Peyer's patch (tissue), 4 donors: ENCODE results near the gene TSTD2.

Experiments used
- POLR2A ChIP-seq, 2 donors: fragments of 450-650 bp; IDR thresholded peaks; one replicate each; pipeline ENCODE4 v1.5.1; 2017; ENCODE audit warnings: antibody characterized with exemption in 2 of 2, mild to moderate bottlenecking in 2 of 2, moderate library complexity in 2 of 2
- TF ChIP-seq, protein P1 (sequence below), 6 experiments: fragments of 450-650 bp in 4 of 6; fragments of 200-600 bp in 2 of 6; sonication (generic) in 1 of 6; IDR thresholded peaks; one replicate each; pipeline ENCODE4 v1.5.1; 2017 to 2019; ENCODE audit warnings: antibody characterized with exemption in 6 of 6, mild to moderate bottlenecking in 3 of 6, moderate library complexity in 1 of 6

- TF ChIP-seq, protein P1, sequence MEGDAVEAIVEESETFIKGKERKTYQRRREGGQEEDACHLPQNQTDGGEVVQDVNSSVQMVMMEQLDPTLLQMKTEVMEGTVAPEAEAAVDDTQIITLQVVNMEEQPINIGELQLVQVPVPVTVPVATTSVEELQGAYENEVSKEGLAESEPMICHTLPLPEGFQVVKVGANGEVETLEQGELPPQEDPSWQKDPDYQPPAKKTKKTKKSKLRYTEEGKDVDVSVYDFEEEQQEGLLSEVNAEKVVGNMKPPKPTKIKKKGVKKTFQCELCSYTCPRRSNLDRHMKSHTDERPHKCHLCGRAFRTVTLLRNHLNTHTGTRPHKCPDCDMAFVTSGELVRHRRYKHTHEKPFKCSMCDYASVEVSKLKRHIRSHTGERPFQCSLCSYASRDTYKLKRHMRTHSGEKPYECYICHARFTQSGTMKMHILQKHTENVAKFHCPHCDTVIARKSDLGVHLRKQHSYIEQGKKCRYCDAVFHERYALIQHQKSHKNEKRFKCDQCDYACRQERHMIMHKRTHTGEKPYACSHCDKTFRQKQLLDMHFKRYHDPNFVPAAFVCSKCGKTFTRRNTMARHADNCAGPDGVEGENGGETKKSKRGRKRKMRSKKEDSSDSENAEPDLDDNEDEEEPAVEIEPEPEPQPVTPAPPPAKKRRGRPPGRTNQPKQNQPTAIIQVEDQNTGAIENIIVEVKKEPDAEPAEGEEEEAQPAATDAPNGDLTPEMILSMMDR (IDR thresholded peaks at IDR 0.05), result no peak
- no peak for TF ChIP-seq POLR2A (IDR thresholded peaks at IDR 0.05)
These were observed 70.6 kb downstream of the TSTD2 start for GRCh38 chr9:97562542-97562941.
